HEK293 (cell line): ENCODE data around the gene ADAMTSL2.

Experiments used
- BCL11A ChIP-seq: fragments of 450-650 bp; formaldehyde crosslinking; IDR thresholded peaks from 2 replicates; pipeline ENCODE4 v1.5.1; 2016; ENCODE audit warnings: low read depth, missing biosample characterization, missing genetic modification characterization
- CTCF ChIP-seq: fragments of 450-650 bp; formaldehyde crosslinking; IDR thresholded peaks from 2 replicates; pipeline ENCODE4 v1.5.1; 2016; ENCODE audit warnings: missing biosample characterization, missing genetic modification characterization
- EGR2 ChIP-seq: fragments of 450-650 bp; formaldehyde crosslinking; IDR thresholded peaks from 2 replicates; pipeline ENCODE4 v1.5.1; 2016; ENCODE audit warnings: low read depth, missing biosample characterization, missing genetic modification characterization
- PRDM4 ChIP-seq: fragments of 450-650 bp; formaldehyde crosslinking; IDR thresholded peaks from 2 replicates; pipeline ENCODE4 v1.5.1; 2017; ENCODE audit warnings: missing biosample characterization, missing genetic modification characterization
- TCF7L2 ChIP-seq: IDR thresholded peaks from 2 replicates; pipeline ENCODE4 v1.6.1; 2011; ENCODE audit warnings: low read depth, mild to moderate bottlenecking, inconsistent platforms, low read length, moderate library complexity, borderline replicate concordance
- ZNF138 ChIP-seq: fragments of 450-650 bp; formaldehyde crosslinking; IDR thresholded peaks from 2 replicates; pipeline ENCODE4 v1.5.1; 2016; ENCODE audit warnings: missing biosample characterization, missing genetic modification characterization, borderline replicate concordance
- ZNF16 ChIP-seq: fragments of 450-650 bp; formaldehyde crosslinking; IDR thresholded peaks from 2 replicates; pipeline ENCODE4 v1.5.1; 2016; ENCODE audit warnings: low read depth, missing biosample characterization, missing genetic modification characterization
- ZNF629 ChIP-seq: fragments of 450-650 bp; formaldehyde crosslinking; IDR thresholded peaks from 2 replicates; pipeline ENCODE4 v1.5.1; 2017; ENCODE audit warnings: missing biosample characterization, missing genetic modification characterization
- ZNF692 ChIP-seq: fragments of 450-650 bp; formaldehyde crosslinking; IDR thresholded peaks from 2 replicates; pipeline ENCODE4 v1.5.1; 2016; ENCODE audit warnings: missing biosample characterization, missing genetic modification characterization
- ZNF830 ChIP-seq: fragments of 450-650 bp; IDR thresholded peaks from 2 replicates; pipeline ENCODE4 v1.5.0; 2018; ENCODE audit warnings: missing biosample characterization, missing genetic modification characterization, low read depth, mild to moderate bottlenecking, moderate library complexity
- TF ChIP-seq, protein P1 (sequence below): fragments of 450-650 bp; formaldehyde crosslinking; IDR thresholded peaks from 2 replicates; pipeline ENCODE4 v1.5.1; 2016; ENCODE audit warnings: missing biosample characterization, missing genetic modification characterization
- TF ChIP-seq, protein P2 (sequence below): fragments of 450-650 bp; formaldehyde crosslinking; IDR thresholded peaks from 2 replicates; pipeline ENCODE4 v1.5.1; 2016; ENCODE audit warnings: missing biosample characterization, missing genetic modification characterization
- TF ChIP-seq, protein P3 (sequence below): fragments of 450-650 bp; formaldehyde crosslinking; IDR thresholded peaks from 2 replicates; pipeline ENCODE4 v1.5.1; 2016; ENCODE audit warnings: missing biosample characterization, missing genetic modification characterization
- TF ChIP-seq, protein P4 (sequence below): fragments of 450-650 bp; formaldehyde crosslinking; IDR thresholded peaks from 2 replicates; pipeline ENCODE4 v1.5.1; 2016; ENCODE audit warnings: missing biosample characterization, missing genetic modification characterization

- TF ChIP-seq, protein P1, sequence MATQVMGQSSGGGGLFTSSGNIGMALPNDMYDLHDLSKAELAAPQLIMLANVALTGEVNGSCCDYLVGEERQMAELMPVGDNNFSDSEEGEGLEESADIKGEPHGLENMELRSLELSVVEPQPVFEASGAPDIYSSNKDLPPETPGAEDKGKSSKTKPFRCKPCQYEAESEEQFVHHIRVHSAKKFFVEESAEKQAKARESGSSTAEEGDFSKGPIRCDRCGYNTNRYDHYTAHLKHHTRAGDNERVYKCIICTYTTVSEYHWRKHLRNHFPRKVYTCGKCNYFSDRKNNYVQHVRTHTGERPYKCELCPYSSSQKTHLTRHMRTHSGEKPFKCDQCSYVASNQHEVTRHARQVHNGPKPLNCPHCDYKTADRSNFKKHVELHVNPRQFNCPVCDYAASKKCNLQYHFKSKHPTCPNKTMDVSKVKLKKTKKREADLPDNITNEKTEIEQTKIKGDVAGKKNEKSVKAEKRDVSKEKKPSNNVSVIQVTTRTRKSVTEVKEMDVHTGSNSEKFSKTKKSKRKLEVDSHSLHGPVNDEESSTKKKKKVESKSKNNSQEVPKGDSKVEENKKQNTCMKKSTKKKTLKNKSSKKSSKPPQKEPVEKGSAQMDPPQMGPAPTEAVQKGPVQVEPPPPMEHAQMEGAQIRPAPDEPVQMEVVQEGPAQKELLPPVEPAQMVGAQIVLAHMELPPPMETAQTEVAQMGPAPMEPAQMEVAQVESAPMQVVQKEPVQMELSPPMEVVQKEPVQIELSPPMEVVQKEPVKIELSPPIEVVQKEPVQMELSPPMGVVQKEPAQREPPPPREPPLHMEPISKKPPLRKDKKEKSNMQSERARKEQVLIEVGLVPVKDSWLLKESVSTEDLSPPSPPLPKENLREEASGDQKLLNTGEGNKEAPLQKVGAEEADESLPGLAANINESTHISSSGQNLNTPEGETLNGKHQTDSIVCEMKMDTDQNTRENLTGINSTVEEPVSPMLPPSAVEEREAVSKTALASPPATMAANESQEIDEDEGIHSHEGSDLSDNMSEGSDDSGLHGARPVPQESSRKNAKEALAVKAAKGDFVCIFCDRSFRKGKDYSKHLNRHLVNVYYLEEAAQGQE (tag by site-specific recombination): no peak
- no peak for TF ChIP-seq ZNF830 (tag by site-specific recombination)
- TF ChIP-seq ZNF629 (tag by site-specific recombination): no peak
- no peak for TF ChIP-seq PRDM4 (tag by site-specific recombination)
- TF ChIP-seq, protein P2, sequence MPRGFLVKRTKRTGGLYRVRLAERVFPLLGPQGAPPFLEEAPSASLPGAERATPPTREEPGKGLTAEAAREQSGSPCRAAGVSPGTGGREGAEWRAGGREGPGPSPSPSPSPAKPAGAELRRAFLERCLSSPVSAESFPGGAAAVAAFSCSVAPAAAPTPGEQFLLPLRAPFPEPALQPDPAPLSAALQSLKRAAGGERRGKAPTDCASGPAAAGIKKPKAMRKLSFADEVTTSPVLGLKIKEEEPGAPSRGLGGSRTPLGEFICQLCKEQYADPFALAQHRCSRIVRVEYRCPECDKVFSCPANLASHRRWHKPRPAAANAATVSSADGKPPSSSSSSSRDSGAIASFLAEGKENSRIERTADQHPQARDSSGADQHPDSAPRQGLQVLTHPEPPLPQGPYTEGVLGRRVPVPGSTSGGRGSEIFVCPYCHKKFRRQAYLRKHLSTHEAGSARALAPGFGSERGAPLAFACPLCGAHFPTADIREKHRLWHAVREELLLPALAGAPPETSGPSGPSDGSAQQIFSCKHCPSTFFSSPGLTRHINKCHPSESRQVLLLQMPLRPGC (tag by site-specific recombination): no peak
- TF ChIP-seq CTCF: no peak
- TF ChIP-seq ZNF692 (tag by site-specific recombination): no peak
- TF ChIP-seq, protein P3, sequence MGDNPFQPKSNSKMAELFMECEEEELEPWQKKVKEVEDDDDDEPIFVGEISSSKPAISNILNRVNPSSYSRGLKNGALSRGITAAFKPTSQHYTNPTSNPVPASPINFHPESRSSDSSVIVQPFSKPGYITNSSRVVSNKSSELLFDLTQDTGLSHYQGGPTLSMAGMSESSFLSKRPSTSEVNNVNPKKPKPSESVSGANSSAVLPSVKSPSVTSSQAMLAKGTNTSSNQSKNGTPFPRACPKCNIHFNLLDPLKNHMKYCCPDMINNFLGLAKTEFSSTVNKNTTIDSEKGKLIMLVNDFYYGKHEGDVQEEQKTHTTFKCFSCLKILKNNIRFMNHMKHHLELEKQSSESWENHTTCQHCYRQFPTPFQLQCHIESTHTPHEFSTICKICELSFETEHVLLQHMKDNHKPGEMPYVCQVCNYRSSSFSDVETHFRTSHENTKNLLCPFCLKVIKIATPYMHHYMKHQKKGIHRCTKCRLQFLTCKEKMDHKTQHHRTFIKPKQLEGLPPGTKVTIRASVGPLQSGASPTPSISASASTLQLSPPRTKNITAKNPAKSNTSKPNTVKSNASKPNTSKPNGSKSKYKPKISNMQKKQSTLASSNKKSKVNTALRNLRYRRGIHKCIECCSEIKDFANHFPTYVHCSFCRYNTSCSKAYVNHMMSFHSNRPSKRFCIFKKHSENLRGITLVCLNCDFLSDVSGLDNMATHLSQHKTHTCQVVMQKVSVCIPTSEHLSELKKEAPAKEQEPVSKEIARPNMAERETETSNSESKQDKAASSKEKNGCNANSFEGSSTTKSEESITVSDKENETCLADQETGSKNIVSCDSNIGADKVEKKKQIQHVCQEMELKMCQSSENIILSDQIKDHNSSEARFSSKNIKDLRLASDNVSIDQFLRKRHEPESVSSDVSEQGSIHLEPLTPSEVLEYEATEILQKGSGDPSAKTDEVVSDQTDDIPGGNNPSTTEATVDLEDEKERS (tag by site-specific recombination): no peak
- no peak for TF ChIP-seq TCF7L2
- TF ChIP-seq, protein P4, sequence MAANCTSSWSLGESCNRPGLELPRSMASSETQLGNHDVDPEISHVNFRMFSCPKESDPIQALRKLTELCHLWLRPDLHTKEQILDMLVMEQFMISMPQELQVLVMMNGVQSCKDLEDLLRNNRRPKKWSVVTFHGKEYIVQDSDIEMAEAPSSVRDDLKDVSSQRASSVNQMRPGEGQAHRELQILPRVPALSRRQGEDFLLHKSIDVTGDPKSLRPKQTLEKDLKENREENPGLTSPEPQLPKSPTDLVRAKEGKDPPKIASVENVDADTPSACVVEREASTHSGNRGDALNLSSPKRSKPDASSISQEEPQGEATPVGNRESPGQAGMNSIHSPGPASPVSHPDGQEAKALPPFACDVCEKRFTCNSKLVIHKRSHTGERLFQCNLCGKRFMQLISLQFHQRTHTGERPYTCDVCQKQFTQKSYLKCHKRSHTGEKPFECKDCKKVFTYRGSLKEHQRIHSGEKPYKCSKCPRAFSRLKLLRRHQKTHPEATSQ (tag by site-specific recombination): no peak
- no peak for TF ChIP-seq BCL11A
- no peak for TF ChIP-seq ZNF138
- TF ChIP-seq EGR2 (tag by site-specific recombination): no peak
- TF ChIP-seq ZNF16 (tag by site-specific recombination): no peak
These were observed 9.4 kb downstream of the ADAMTSL2 start for GRCh38 chr9:133543772-133544467.
